HT-29 (cell line): ENCODE results near the gene ADARB2. TPM values are rescaled to one million over a fixed set of nuclear protein-coding genes. Genes with fewer than 3 reads are reported as not detected.
"Not testable (repeated sequence)": the region's sequence is repeated elsewhere in the genome, so short reads cannot be mapped to it uniquely, and the experiment has no call there.

Source experiments
- DNase-seq: peaks from one replicate; pipeline ENCODE4 v3.0.0-alpha.2; 2015; ENCODE audit warnings: low spot score
- total RNA-seq: library from RNA; depleted of rRNA; stranded (reverse); fragments of >200 nt; shearing (Covaris generic); gene quantifications from 2 replicates; pipeline ENCODE4 v1.2.3, GENCODE V29; 2014

Gene ADARB2
- total RNA-seq, 1 experiment from 2014 or later = not detected

- no peak for DNase-seq
Observed at GRCh38 chr10:1468811-1469210, 268.5 kb downstream of the ADARB2 start.

- DNase-seq = no peak
Observed at GRCh38 chr10:1467334-1468076, 269.8 kb downstream of the ADARB2 start.

GRCh38 chr10:1465993-1466764 is 271.1 kb downstream of the ADARB2 start:
- DNase-seq = no peak

GRCh38 chr10:1465418-1465911 is 271.9 kb downstream of the ADARB2 start:
- DNase-seq = no peak

GRCh38 chr10:1464881-1465417 is 272.4 kb downstream of the ADARB2 start:
- no peak for DNase-seq

GRCh38 chr10:1463971-1464370 is 273.4 kb downstream of the ADARB2 start:
- not testable (repeated sequence) for DNase-seq

- DNase-seq = no peak
Observed at GRCh38 chr10:1462994-1463633, 274.2 kb downstream of the ADARB2 start.

GRCh38 chr10:1462521-1462920 is 274.8 kb downstream of the ADARB2 start:
- no peak for DNase-seq

- DNase-seq = no peak
Observed at GRCh38 chr10:1462032-1462431, 275.3 kb downstream of the ADARB2 start.

GRCh38 chr10:1461016-1461415 is 276.3 kb downstream of the ADARB2 start:
- no peak for DNase-seq

- DNase-seq = not testable (repeated sequence)
Observed at GRCh38 chr10:1459664-1460063, 277.7 kb downstream of the ADARB2 start.

GRCh38 chr10:1454951-1455350 is 282.4 kb downstream of the ADARB2 start:
- DNase-seq = no peak

GRCh38 chr10:1454428-1454827 is 282.9 kb downstream of the ADARB2 start:
- no peak for DNase-seq

- DNase-seq = no peak
Observed at GRCh38 chr10:1452777-1453176, 284.5 kb downstream of the ADARB2 start.

- DNase-seq = no peak
Observed at GRCh38 chr10:1451941-1452340, 285.4 kb downstream of the ADARB2 start.

- no peak for DNase-seq
Observed at GRCh38 chr10:1451362-1451888, 285.9 kb downstream of the ADARB2 start.

- no peak for DNase-seq
Observed at GRCh38 chr10:1449572-1450205, 287.6 kb downstream of the ADARB2 start.

GRCh38 chr10:1449021-1449420 is 288.3 kb downstream of the ADARB2 start:
- no peak for DNase-seq

GRCh38 chr10:1448252-1448930 is 288.9 kb downstream of the ADARB2 start:
- DNase-seq = no peak

- no peak for DNase-seq
Observed at GRCh38 chr10:1444826-1445225, 292.5 kb downstream of the ADARB2 start.

- no peak for DNase-seq
Observed at GRCh38 chr10:1440897-1441296, 296.4 kb downstream of the ADARB2 start.
